ENCODE measurements around the gene GDNF.

DNA sequence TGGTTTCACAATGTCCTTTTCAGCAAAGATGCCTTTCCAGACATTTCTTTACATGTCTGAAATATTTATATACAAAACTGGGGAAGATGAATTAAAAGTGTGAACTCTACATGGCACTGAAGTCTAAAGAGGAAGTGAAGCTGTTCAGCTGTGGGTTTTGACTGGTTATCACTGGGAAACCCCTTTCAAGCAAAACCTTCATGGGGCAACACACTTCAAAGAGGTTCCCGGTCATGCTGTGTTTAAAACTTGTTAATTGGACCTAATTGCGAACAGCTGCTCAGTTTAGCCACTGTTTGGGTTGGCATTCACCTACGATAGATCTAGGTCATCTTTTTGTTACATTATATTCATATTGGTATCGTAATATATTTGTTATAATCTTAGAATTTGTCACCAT lies 20.0 kb upstream of the GDNF start:
- TF ChIP-seq, protein P1, sequence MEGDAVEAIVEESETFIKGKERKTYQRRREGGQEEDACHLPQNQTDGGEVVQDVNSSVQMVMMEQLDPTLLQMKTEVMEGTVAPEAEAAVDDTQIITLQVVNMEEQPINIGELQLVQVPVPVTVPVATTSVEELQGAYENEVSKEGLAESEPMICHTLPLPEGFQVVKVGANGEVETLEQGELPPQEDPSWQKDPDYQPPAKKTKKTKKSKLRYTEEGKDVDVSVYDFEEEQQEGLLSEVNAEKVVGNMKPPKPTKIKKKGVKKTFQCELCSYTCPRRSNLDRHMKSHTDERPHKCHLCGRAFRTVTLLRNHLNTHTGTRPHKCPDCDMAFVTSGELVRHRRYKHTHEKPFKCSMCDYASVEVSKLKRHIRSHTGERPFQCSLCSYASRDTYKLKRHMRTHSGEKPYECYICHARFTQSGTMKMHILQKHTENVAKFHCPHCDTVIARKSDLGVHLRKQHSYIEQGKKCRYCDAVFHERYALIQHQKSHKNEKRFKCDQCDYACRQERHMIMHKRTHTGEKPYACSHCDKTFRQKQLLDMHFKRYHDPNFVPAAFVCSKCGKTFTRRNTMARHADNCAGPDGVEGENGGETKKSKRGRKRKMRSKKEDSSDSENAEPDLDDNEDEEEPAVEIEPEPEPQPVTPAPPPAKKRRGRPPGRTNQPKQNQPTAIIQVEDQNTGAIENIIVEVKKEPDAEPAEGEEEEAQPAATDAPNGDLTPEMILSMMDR (IDR thresholded peaks at IDR 0.05), result no peak
- no peak for TF ChIP-seq POLR2AphosphoS5 (IDR thresholded peaks at IDR 0.05)
